Tibial nerve (tissue), 3 donors: ENCODE results near the gene ACD.

Source experiments
- EP300 ChIP-seq, 2 donors: sonication (generic); formaldehyde crosslinking; IDR thresholded peaks; one replicate each; pipeline ENCODE4 v1.6.1; 2017; ENCODE audit warnings: antibody characterized with exemption in 2 of 2, mild to moderate bottlenecking in 1 of 2
- POLR2A ChIP-seq, 2 donors: fragments of 450-650 bp; IDR thresholded peaks; one replicate each; pipeline ENCODE4 v1.6.1; 2017; ENCODE audit warnings: antibody characterized with exemption in 2 of 2, mild to moderate bottlenecking in 2 of 2, moderate library complexity in 2 of 2

DNA sequence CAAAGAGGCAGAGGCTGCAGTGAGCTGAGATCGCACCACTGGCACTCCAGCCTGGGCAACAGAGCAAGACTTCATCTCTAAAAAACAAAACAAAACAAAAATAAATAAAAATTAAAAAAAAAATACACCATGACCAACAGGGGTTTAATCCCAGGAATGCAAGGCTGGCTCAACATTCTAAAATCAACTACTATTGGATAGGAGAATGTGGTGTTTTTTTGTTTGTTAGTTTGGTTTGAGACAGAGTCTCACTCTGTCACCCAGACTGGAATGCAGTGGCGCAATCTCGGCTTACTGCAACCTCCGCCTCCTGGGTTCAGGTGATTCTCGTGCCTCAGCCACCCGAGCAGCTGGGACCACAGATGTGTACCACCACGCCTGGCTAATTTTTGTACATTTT, 39.2 kb upstream of the ACD start:
- TF ChIP-seq POLR2A (IDR thresholded peaks at IDR 0.05): no peak
- no peak for TF ChIP-seq EP300 (IDR thresholded peaks at IDR 0.05)
